Heart left ventricle (tissue), 13 donors: Measurements from ENCODE around the gene FAM219A.

ENCODE experiments used
- CTCF ChIP-seq, 12 donors: fragments of 200-600 bp; sonication (generic) in 4 of 12; IDR thresholded peaks; one replicate each; pipeline versions ENCODE4 v1.5.0 to v1.8.0; 2018 to 2022; ENCODE audit warnings: antibody characterized with exemption in 12 of 12, mild to moderate bottlenecking in 5 of 12
- POLR2A ChIP-seq, 2 donors: fragments of 450-650 bp; IDR thresholded peaks; one replicate each; pipeline ENCODE4 v1.6.1; 2017; ENCODE audit warnings: antibody characterized with exemption in 2 of 2, mild to moderate bottlenecking in 2 of 2, moderate library complexity in 2 of 2
- donor health status: ischemic (EF 13 %, LVEDD 7.1; RV severe dilation, severe dysfunction).
- donor health status: DM: no; HTN: yes; CAD: no.
- donor health status: DM: no; HTN: no; CAD: no.
- donor health status: ischemic (EF 25% LVEDD 6.9; RV normal size, moderate dysfunction).
- donor health status: ischemic (EF 25% LVEDD 5.7; RV mildly dilated, moderate dysfunction).
- donor health status: ischemic (EF 35%, LVEDD 5.7; RV mildly dilated, moderate dysfunction).
- donor health status: nonischemic (EF 11% LVEDD 7.7; RV severe dilation, severe dysfunction).
- donor health status: DM: yes; HTN: yes; CAD: no.
- donor health status: PGD.
- donor health status: ischemic (EF 29% LVEDD 5.4; RV normal size, mild dysfunction).
- donor health status: nonischemic (EF 23%, LVEDD 6.1; RV moderate dilation, normal function).

- no peak for TF ChIP-seq CTCF (IDR thresholded peaks at IDR 0.05)
- no peak for TF ChIP-seq POLR2A (IDR thresholded peaks at IDR 0.05)
Observed at GRCh38 chr9:34408173-34408572, 50.2 kb downstream of the FAM219A start.
